DND-41 (cell line): ENCODE measurements around the gene ADAMTSL3.

Experiments used
- CTCF ChIP-seq: IDR thresholded peaks from 2 replicates; pipeline ENCODE4 v1.5.1; 2012; ENCODE audit warnings: borderline replicate concordance, low read length, moderate library complexity, mild to moderate bottlenecking; ENCODE audit not compliant: poor library complexity, severe bottlenecking; ENCODE audit errors: extremely low read depth
- EZH2 ChIP-seq: IDR thresholded peaks from 3 replicates; pipeline ENCODE4 v1.6.1; 2012; ENCODE audit warnings: borderline replicate concordance, low read depth, mild to moderate bottlenecking, moderate library complexity, low read length, inconsistent platforms; ENCODE audit not compliant: severe bottlenecking

GRCh38 chr15:83721031-83721430 lies 67.1 kb downstream of the ADAMTSL3 start:
- TF ChIP-seq CTCF (no peak), EZH2 (no peak)
